Anterior cingulate cortex (tissue), 58 donors: ENCODE results near the gene KLK1.
"Not testable (repeated sequence)": the region's sequence is repeated elsewhere in the genome, so short reads cannot be mapped to it uniquely, and the experiment has no call there.

Experiments used
- DNase-seq, 58 donors: peaks; one replicate each; lab custom pipeline; 2025; lab: John Stamatoyannopoulos, UW

KLK1 gene

DNA sequence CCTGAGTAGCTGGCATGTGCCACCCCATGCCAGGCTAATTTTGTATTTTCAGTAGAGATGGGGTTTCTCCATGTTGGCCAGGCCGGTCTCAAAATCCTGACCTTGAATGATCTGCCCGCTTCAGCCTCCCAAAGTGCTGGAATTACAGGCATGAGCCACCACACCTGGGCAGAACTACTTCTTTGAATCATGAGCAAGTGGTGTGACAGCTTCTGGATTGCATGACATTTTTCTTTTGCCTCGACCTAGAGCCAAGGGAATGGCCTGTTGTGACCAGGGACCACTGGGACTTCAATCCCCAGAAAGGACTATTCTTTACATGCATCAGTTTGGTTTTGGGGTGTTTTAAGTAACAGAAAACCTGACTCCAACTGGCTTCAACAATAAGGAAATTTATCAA, 50.7 kb downstream of the KLK1 start:
- not testable (repeated sequence) for DNase-seq

DNA sequence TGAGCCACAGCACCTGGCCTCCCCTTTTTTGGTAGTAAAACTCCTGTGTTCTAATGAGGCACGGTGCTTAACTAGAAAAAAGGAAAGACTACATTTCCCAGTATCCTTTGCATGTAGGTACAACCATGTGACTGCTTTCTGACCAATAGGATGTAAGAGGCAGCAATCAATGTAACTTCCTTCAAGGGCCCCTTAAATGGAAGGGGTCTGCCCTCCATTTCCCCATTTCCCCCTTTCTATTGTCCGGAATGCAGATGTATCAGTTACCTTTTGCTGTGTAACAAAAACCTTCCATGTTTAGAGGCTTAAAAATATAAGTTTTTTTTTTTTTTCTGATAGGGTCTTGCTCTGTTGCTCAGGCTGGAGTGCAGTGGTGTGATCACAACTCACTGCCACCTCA, 51.1 kb downstream of the KLK1 start:
- DNase-seq, result no peak

DNA sequence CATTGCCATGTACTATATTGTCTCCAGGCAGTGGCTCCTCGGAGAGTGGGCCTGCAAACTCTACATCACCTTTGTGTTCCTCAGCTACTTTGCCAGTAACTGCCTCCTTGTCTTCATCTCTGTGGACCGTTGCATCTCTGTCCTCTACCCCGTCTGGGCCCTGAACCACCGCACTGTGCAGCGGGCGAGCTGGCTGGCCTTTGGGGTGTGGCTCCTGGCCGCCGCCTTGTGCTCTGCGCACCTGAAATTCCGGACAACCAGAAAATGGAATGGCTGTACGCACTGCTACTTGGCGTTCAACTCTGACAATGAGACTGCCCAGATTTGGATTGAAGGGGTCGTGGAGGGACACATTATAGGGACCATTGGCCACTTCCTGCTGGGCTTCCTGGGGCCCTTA, 52.7 kb downstream of the KLK1 start:
- no peak for DNase-seq

DNA sequence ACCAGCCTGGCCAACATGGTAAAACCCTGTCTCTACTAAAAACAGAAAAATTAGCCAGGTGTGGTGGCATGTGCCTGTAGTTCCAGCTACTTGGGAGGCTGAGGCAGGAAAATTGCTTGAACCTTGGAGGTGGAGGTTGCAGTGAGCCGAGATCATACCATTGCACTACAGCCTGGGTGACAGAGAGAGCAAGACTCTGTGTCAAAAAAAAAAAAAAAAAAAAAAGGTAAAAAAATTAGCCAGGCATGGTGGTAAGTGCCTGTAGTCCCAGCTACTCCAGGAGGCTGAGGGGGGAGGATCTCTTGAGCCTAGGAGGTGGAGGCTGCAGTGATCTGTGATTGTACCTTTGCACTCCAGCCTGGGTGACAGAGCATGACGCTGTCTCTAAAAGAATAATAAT, 53.4 kb downstream of the KLK1 start, which contains the start of gene GPR32:
Gene GPR32 (plus strand): TSS at position 301 of the 400 bp plus-strand sequence. CDS start 137 bp downstream, outside the sequence.
- not testable (repeated sequence) for DNase-seq
